KBM-7 (cell line): ENCODE results near the gene DIP2C.

Experiments used
- DNase-seq: peaks from one replicate; pipeline ENCODE4 v3.0.0-alpha.2; 2015
- in situ Hi-C: fragments of 300-500 bp; cut with MboI; formaldehyde crosslinking; loops from 2 replicates; pipeline ENCODE4 v1.14.3; 2020; ENCODE audit warnings: low sequenced_read_pairs, low pct_unique_long_range_greater_than_20kb, mixed read lengths

DIP2C gene

DNA sequence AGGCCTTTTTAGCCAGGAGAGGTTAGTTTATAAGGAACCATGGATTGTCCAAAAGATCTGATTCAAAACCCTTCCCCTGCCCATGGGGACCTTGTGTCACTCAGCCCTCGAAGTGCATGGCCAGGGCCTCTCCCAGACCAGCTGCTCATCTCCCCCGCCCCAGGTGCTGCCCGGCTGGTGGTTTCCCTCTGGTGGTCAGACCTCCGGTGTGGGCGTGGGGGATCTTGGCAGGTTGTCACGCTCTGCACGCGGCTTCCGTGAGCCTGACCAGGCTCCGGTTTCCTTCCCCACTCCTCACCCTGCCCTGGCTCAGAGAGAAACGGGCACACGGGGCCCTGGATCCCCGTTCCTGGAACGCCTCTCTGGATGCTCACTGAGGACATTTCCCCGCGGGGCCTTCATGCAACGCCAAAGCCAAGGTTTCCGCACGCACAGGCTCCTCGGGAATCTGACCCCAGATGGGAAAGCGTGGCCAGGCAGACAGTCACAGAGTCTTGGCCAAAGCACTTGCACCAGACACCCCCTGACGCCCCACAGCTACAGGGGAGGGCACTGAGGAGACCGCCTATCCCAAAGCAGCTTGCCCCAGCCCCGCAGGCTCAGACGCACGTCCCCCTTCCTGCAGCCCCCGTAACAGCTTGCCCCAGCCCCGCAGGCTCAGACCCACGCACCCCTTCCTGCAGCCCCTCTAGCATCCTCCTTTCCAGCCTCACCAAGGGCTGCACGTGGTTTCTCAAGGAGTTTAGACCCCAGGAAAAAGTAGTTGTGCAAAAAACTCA lies 7.8 kb upstream of the DIP2C start:
- in situ Hi-C loops = no loop called here
- no peak for DNase-seq

DNA sequence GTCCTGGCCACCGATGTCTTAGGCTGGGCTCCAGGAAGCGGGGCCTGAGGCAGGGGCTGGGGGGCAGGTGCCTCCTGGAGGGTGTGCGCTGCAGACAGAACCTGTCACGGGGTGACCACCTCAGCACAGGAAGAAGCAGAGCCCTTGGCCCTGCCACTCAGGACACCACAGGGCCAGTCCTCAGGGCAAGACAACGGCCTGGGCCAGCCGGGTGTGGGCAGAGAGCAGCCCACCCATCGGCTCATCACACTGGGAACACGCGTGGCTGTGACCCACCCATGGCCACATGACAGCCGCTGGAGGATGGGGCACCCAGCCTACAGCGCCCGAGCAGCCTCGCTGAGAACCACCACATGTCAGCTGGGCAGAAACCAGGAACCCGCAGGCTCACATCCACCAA lies 5.9 kb upstream of the DIP2C start:
- in situ Hi-C loops = no loop called here
- no peak for DNase-seq

DNA sequence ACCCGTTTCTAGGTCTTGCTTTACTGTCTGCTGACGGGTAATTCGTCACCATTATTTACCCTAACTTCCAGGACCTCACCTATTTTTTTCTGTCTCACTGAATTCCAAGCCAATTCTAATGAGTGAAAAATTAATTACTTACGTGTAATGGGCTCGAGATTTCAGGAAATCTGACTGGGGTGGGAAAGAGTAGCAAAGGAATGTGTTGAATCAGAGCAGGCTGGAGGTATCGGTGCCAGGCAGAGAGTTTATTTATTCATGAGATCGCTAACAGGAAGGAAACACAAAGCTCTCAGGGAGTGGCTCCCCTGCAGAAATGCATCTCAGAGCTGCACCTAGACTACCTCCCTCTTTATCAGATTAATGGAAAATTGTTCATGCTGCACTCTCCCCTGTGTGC lies 4.0 kb upstream of the DIP2C start:
- DNase-seq = no peak
- in situ Hi-C loops = no loop called here

DNA sequence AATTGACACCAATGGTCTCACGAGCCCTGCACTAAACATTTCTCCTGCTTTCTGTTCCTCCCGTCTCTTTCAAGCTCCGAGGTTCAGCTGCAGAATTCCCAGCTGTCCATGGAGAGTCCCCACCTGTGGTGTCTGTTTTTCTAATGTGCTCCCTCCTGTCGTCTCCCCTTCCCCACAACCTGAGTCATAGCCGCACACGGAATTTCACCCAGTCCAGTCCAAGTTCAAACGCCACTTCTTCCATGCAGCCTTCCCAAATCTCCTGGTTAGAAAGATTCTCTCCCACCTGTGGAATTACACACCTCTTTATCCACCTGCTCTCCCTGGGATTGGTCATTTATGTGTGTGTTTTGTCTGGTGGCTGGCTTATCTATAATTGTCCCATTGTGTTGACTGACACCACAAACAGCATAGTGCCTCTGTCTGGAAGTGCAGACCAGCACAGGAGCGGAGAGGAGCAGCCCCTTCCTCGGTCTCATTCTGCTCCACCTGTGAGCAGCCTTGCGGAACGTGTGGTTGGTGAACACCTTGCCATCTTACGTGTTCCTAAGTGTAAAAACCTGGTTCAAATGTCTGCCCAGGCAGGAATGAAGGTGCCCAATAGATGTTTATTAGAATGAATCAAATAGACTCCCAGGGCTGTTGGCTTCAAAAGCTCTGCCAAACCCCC lies 3.3 kb upstream of the DIP2C start:
- no peak for DNase-seq
- in situ Hi-C loops = no loop called here

DNA sequence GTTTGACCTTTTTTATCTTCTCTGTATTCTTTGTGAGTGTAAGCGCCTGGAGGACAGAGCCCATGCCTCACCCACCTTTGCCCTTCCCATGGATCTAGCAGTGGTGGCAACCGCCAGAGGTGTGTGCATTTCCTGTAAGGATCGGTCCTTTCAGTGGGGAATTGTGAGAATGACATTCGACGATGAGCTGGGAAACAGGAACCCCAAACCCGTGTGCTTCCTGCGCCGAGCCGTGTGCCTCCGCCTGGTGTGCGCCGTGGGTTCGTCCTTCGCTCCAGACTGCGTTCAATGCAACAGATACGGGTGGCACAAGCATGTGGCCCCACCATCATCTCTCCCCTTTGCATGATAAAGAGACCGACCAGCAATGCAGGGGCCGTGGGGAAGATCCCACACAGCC lies 1.7 kb upstream of the DIP2C start:
- in situ Hi-C loops = no loop called here
- no peak for DNase-seq

DNA sequence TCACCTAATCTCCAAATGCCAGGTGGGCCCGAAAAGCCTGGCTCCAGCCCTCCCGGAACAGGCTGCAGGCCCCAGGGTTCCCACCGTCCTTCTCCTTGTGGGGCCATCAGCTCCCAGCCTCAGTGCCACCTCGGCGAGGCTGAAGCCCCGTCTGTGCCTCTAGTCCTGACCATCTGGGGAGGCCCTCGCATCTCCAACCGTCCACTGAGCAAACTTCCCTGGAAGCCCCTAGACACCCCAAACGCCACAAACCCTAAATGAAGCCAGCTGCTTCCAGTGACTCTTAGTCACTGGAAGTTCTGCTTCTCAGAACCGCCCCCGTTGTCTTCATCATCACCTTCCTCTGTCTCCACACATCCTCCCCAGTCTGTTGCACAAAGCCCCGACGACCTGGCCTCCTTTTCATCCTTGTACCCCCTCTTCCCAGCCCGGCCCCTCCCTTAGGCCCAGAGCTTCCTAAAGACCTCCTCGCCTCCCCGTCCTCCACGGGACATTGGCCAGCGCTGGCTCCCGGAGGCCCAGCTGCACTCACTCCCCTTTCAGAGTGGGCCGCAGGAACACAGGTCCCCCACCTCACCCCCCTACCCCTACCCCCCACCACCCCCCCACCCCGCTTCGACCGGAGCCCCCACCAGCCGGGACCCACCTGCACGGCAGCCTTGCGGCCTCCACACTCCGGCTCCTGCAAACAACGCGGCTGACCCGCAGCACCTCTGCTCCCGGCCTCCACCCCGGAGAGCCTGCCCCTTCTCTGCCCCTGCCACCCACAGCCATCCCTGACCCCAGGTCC lies 1.1 kb upstream of the DIP2C start:
- in situ Hi-C loops = no loop called here

DNA sequence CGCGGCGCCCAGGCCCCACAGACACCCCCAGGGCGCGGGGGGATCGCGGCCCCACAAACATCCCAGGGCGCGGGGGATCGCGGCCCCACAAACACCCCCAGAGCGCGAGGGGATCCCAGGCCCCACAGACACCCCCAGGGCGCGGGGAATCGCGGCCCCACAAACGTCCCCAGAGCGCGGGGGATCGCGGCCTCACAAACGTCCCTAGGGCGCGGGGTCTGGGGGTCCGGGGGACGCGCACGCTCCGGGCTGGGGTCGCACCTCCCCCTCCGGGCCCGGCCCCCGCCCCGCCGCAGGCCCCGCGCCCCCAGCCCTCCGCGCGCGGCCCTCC lies 382 bp downstream of the DIP2C start:
- in situ Hi-C loops = no loop called here
- DNase-seq = no peak

More for the DNA sequence above, 1.1 kb upstream of the DIP2C start:
- no peak for DNase-seq

DNA sequence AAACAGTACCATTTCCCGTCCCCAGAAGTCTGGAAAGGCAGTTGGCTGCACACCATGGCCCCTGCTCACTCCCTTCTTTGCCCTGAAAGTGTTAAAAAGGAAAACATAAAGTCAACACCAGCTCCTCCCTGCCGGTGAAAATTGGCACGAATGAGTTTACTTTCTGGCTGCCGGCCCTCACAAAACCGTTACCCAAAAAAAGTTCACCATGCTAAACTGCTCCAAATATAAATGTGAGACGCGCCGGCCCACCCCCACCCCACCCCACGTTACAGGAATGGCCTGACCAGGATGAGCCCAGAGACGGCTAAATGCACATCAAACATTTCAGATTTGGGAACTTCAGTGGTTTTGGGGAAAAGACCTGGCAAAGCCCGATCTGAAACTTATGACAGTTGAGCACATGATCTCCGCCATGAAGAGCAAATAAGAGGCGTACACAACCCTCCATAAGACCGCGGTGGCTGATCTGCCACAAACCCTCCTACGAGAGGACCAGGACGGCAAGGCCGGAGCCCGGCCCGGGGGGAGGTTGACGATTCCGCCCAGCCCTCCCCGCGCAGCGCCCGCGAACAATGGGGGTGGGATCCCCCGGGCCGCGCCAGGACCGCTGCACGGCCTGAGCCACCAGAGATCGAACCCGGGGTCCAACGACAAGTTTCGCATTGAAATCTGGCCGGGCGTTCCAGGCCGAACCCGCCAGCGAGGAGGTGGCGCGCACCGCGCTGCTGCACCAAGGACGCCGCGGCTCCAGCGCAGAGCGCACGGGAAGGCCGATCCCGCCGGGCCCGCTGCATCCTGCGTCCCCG lies 952 bp downstream of the DIP2C start:
- in situ Hi-C loops = no loop called here
- DNase-seq = no peak

DNA sequence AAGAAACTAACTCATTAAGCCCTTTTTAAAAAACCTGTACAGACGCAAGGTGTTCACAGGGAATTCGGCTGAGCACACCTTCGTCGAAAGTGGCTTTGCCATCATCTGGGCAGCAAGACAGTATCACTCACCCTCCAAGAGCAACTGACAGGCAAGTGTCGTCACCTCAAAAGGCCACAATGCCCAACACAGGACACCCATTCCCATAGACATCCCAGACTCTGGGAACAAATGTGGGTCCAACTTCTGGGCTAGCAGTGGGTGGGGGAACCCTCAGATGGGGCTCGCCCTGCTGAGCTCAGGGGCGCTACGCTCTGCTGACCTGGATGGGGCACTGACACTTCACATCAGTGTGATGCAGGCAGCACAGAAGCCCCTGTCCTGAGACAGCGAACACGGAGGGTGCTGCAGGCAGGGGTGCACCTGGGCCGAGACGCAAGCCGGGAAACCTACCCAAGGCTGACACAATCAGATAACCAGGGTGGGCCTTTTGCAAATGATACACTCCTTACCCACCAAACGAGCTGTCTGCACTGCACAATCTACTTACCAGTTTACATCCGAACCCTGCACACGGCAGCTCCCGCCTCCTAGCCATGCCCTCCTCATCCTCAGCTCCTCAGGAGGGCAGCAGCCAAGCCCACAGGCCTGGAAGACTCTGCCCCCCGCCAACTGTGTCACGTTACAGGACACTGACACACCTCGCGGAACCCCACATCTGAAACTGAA lies 1.7 kb downstream of the DIP2C start:
- DNase-seq = no peak
- in situ Hi-C loops = no loop called here

DNA sequence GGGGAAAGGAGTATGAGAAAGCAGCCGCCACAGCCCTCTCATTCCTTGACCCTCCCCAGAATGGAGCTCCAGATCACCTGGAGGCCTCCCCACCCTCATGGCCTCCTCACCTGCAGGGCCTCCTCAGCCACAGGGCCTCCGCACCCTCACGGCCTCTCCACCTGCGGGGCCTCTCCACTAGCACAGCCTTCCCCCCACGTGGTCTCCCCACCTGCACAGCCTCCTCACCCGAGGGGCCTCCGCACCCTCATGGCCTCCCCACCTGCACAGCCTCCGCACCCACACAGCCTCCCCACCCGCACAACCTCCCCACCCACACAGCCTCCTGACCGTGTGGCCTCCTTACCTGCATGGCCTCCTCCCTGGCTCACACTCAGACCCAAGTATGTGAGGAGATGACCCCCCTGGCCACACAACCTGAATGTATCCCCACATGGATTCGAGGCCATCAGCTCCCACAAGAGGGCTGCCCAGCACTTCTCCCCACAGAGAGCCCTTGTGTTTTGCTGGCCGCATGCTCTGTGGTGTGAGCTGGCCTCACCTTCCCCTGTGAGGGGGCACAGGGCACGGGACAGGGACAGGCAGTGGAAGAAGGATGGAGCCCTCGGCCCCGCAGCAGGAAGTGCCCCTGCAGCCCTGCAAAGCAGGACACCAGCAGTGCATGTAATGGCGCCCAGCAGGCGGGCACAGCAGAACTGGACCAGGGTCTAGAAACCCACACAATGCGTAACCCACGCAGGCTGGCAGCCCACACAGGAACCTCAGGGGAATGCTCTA lies 3.1 kb downstream of the DIP2C start:
- no peak for DNase-seq
- in situ Hi-C loops = no loop called here

DNA sequence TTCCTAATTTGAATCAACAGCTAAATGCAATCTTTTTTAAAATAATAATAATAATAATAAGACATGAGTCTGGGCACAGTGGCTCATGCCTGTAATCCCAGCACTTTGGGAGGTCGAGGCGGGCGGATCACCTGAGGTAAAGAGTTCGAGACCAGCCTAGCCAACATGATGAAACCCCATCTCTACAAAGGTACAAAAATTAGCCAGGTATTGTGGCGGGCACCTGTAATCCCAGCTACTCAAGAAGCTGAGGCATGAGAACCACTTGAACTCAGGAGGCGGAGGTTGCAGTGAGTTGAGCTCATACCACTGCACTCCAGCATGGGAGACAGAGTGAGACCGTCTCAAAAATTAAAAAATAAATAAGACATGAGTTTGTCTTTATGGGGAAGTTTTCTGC lies 3.9 kb downstream of the DIP2C start:
- in situ Hi-C loops = no loop called here

DNA sequence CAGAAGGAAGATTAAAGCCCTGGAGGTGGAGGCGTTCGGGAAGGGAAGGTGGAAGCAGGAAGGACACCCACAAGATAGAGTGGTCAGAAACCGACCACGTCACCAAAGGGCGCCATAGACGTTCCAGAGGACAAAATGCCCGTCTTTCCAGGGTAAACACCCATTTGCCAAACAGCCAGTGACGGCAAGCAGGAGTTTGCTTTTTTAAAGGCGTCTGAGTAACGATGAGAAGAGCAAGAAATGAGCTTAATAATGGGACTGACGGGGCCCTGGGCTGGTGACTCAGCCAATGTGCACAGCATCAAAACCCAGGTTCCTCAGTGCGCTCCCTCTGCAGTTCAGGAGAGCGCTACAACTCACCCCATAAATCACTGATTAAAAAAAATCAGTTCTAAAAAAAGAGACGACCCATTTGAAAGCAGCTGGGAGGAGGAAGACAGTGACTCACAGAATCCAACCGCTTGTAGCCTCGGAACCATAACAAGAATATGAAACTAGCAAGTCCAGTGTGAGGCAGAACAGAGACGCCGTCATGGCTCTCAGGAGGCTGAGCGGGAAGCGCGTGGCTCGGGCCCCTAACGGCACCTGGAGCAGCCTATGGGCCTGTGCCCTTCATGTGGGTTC lies 5.9 kb downstream of the DIP2C start:
- in situ Hi-C loops = no loop called here
- no peak for DNase-seq

More for the DNA sequence above, 3.9 kb downstream of the DIP2C start:
- DNase-seq = no peak

DNA sequence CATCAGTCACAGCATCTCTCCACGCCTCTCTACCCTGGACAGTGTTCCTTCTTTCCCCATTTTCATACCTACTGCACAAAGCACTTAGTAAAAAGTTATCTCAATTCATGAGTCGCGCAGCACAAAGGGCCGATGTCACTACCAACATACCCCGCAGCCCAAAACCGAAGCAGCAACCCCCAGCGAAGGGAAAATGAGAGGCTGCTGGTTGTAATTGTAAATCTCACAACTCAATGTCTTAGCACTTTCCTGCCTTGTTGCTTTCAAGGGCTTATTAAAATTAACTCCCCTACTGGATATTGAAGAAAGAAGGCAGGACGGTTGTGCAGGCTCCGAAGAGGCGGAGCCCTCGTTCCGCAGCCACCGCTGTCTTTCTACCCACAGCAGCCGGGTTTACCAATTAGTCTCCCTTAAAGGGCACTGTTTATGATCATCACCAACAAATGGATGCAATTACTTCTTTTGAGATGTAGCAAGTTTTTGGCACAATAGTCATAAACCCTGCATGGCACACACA lies 6.5 kb downstream of the DIP2C start:
- no peak for DNase-seq
- in situ Hi-C loops = no loop called here

DNA sequence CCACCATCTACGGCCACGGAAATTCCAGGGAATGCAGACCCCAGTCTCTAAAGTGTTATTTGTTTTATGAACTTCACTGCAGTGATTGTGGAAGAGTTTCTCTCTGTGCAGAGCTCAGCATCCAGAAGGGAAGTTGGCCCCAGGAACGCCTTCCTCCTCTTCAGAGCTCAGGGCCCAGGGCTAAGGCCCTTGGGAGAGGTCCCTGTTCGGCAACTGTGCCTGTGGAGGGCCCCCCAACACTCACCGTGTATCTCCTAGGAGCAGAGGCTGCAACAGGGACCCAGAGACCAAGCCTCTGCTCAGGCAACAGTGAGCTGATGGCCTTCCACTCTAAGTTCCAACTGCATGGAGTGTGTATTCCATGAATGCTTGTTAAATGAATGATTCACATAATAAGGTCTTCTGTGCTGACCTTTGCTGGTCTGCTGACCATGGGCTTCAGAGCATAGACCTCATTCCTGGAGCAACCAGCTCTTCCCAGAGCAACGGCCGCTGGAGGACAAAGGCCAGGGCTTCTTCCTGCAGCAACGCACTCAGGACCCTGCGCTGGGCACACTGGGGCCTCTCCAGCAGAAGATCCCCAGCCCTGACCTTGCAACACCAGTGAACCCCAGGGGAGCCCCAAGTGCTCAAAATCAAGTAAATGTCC lies 7.7 kb downstream of the DIP2C start:
- no peak for DNase-seq
- in situ Hi-C loops = no loop called here

DNA sequence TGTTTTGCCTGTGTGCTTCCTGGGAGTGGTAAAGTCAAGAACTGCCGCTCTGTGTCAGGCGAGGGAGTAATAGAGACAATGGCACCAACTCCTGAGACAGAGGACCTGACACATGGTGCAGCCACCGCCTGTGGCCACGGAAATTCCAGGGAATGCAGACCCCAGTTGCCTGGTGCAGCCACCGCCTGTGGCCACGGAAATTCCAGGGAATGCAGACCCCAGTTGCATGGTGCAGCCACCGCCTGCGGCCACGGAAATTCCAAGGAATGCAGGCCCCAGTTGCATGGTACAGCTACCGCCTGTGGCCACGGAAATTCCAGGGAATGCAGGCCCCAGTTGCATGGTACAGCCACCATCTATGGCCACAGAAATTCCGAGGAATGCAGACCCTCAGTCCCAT lies 8.7 kb downstream of the DIP2C start:
- no peak for DNase-seq
- in situ Hi-C loops = no loop called here

DNA sequence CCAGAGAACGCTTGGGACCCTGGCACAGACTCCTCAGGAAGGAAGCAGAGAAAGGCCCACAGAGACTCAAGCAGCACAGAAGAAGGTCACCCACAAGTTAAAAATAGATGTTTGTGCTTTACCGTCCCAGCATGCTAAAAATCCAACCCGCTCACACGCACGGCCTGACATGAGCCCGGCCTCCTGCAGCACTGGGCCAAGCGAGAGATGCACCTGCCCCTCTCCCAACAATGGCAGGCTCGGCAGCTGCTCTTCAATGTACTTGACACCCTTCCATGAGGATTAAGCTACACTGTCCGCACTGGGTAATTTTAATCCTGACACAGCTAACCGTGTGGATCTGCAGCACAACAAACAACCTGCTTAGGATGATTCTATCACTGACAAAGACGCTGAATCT lies 9.3 kb downstream of the DIP2C start:
- in situ Hi-C loops = no loop called here
- no peak for DNase-seq

DNA sequence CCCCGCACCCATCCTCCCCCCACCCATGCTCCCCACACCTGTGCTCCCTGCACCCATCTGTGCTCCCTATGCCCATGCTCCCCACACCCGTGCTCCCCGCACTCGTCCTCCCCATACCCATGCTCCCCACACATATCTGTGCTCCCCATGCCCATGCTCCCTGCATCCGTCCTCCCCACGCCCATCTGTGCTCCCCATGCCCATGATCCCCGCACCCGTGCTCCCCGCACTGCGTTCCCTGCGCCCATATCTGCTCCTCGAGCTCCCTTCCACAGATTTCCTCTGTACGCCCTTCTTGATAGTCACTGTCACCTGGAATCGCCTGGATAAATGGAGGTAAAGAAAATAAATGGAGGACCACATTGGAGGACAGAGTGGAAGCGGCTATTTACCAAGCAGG lies 9.9 kb downstream of the DIP2C start:
- DNase-seq = no peak
- in situ Hi-C loops = no loop called here
